ENCODE data around the gene C6. TPM values are rescaled to one million over a fixed set of nuclear protein-coding genes. Genes with fewer than 3 reads are reported as not detected.

Gene C6
- total and polyA plus RNA-seq, 3 donors from 2014 or later = 9.4 to 10.8 (median 9.9) TPM

- no peaks in the 10 kb centered on the region for H3K36me3 ChIP-seq (ENCODE audit: low read depth, missing control alignments)
- TF ChIP-seq CTCF (IDR thresholded peaks at IDR 0.05) (no peak), POLR2A (IDR thresholded peaks at IDR 0.05) (no peak)
Observed at GRCh38 chr5:41157272-41157894, 55.9 kb downstream of the C6 start.

GRCh38 chr5:41156739-41157138 lies 56.6 kb downstream of the C6 start:
- no peaks in the 10 kb centered on the region for H3K27me3 ChIP-seq
- no peaks in the 10 kb centered on the region for H3K4me1 ChIP-seq
- no peak overlapping the region for H3K27ac ChIP-seq
- TF ChIP-seq CTCF (IDR thresholded peaks at IDR 0.05) (no peak), POLR2A (IDR thresholded peaks at IDR 0.05) (no peak)
- no peaks in the 10 kb centered on the region for H3K9me3 ChIP-seq
- H3K4me3 ChIP-seq = no peak overlapping the region
- H3K36me3 ChIP-seq (ENCODE audit: low read depth, missing control alignments) = no peaks in the 10 kb centered on the region
- intact Hi-C loops (cut with DNase I; ENCODE audit: low total_unique reads) = no loop called here
- DNase-seq = no peak

More at GRCh38 chr5:41157272-41157894, 55.9 kb downstream of the C6 start:
- Histone ChIP-seq H3K4me1 (no peaks in the 10 kb centered on the region), H3K27ac (no peak overlapping the region), H3K9me3 (no peaks in the 10 kb centered on the region), H3K4me3 (no peak overlapping the region), H3K27me3 (no peaks in the 10 kb centered on the region)
- DNase-seq = no peak
- intact Hi-C loops (cut with DNase I; ENCODE audit: low total_unique reads) = no loop called here
- WGBS, 2 donors = 84 to 90% methylated on average over 5 of the region's 5 CpGs

GRCh38 chr5:41154491-41154890 lies 58.8 kb downstream of the C6 start:
- Histone ChIP-seq H3K4me3 (no peak overlapping the region), H3K36me3 (ENCODE audit: low read depth, missing control alignments) (no peaks in the 10 kb centered on the region), H3K27ac (no peak overlapping the region), H3K9me3 (no peaks in the 10 kb centered on the region), H3K4me1 (no peaks in the 10 kb centered on the region), H3K27me3 (no peaks in the 10 kb centered on the region)
- 89 to 98% methylated on average over 3 of the region's 3 CpGs for WGBS, 2 donors
- DNase-seq = no peak
- TF ChIP-seq POLR2A (IDR thresholded peaks at IDR 0.05) (no peak), CTCF (IDR thresholded peaks at IDR 0.05) (no peak)
- intact Hi-C loops (cut with DNase I; ENCODE audit: low total_unique reads) = no loop called here

- TF ChIP-seq POLR2A (IDR thresholded peaks at IDR 0.05) (no peak), CTCF (IDR thresholded peaks at IDR 0.05) (no peak)
- intact Hi-C loops (cut with DNase I; ENCODE audit: low total_unique reads) = no loop called here
- 60 to 72% methylated on average over 4 of the region's 4 CpGs for WGBS, 2 donors
- Histone ChIP-seq H3K4me1 (no peaks in the 10 kb centered on the region), H3K9me3 (no peaks in the 10 kb centered on the region), H3K27ac (no peak overlapping the region), H3K27me3 (no peaks in the 10 kb centered on the region), H3K4me3 (no peak overlapping the region), H3K36me3 (ENCODE audit: low read depth, missing control alignments) (no peaks in the 10 kb centered on the region)
- DNase-seq = no peak
Observed at GRCh38 chr5:41151564-41151963, 61.8 kb downstream of the C6 start.

GRCh38 chr5:41148448-41148847 lies 64.9 kb downstream of the C6 start:
- intact Hi-C loops (cut with DNase I; ENCODE audit: low total_unique reads) = no loop called here
- H3K9me3 ChIP-seq = no peaks in the 10 kb centered on the region
- no peak for DNase-seq
- no peaks in the 10 kb centered on the region for H3K27me3 ChIP-seq
- H3K36me3 ChIP-seq (ENCODE audit: low read depth, missing control alignments) = no peaks in the 10 kb centered on the region
- TF ChIP-seq CTCF (IDR thresholded peaks at IDR 0.05) (no peak), POLR2A (IDR thresholded peaks at IDR 0.05) (no peak)
- no peaks in the 10 kb centered on the region for H3K4me1 ChIP-seq
- H3K4me3 ChIP-seq = no peak overlapping the region
- no peak overlapping the region for H3K27ac ChIP-seq
- WGBS, 2 donors = 88 to 100% methylated on average over 1 of the region's 1 CpG

Data from testis (tissue), 3 donors.